ENCODE results near the gene AP2A2. TPM values are rescaled to one million over a fixed set of nuclear protein-coding genes. Genes with fewer than 3 reads are reported as not detected.

AP2A2 gene
- total RNA-seq, 1 donor from 2014 or later = 89.1 TPM

DNA sequence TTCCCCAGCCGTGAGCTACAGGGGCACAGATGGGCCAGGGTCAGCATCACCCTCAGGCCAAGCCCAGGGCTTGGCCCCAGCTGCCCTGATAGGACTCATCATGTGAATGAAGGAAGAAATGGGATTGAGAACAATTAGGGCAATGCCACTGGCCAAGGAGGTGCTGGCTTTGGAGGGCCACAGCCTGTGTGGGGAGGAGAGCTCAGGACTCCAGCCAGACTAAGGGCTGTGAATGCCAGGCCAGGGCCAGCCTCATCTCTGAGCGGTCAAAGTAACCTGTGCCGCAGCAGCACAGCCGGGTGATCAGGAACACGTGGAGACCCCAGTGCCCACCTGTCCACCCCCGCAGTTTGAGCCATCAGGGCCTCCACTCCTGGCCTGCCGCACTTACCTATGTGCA, 25.1 kb upstream of the AP2A2 start:
- H3K27ac Mint-ChIP-seq = no peak overlapping the region
- H3K9me3 Mint-ChIP-seq = no peaks in the 10 kb centered on the region
- H3K36me3 Mint-ChIP-seq = peaks cover 14% of the 10 kb centered on the region
- no peaks in the 10 kb centered on the region for H3K27me3 Mint-ChIP-seq (ENCODE audit: low read depth)
- DNase-seq (ENCODE audit: low spot score in 2 of 2, unreplicated experiment in 2 of 2) = no peak
- H3K4me1 Mint-ChIP-seq = no peaks in the 10 kb centered on the region
- TF ChIP-seq, protein P1, sequence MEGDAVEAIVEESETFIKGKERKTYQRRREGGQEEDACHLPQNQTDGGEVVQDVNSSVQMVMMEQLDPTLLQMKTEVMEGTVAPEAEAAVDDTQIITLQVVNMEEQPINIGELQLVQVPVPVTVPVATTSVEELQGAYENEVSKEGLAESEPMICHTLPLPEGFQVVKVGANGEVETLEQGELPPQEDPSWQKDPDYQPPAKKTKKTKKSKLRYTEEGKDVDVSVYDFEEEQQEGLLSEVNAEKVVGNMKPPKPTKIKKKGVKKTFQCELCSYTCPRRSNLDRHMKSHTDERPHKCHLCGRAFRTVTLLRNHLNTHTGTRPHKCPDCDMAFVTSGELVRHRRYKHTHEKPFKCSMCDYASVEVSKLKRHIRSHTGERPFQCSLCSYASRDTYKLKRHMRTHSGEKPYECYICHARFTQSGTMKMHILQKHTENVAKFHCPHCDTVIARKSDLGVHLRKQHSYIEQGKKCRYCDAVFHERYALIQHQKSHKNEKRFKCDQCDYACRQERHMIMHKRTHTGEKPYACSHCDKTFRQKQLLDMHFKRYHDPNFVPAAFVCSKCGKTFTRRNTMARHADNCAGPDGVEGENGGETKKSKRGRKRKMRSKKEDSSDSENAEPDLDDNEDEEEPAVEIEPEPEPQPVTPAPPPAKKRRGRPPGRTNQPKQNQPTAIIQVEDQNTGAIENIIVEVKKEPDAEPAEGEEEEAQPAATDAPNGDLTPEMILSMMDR (IDR thresholded peaks at IDR 0.05; ENCODE audit: unreplicated experiment) = no peak
- H3K4me3 Mint-ChIP-seq = no peak overlapping the region

- DNase-seq (ENCODE audit: low spot score in 2 of 2, unreplicated experiment in 2 of 2) = no peak
- H3K27ac Mint-ChIP-seq = no peak overlapping the region
- no peaks in the 10 kb centered on the region for H3K27me3 Mint-ChIP-seq (ENCODE audit: low read depth)
- no peaks in the 10 kb centered on the region for H3K9me3 Mint-ChIP-seq
- TF ChIP-seq, protein P1 (IDR thresholded peaks at IDR 0.05; ENCODE audit: unreplicated experiment) = no peak
- no peaks in the 10 kb centered on the region for H3K4me1 Mint-ChIP-seq
- no peak overlapping the region for H3K4me3 Mint-ChIP-seq
- H3K36me3 Mint-ChIP-seq = peaks cover 18% of the 10 kb centered on the region
Observed at GRCh38 chr11:901452-902061, 24.1 kb upstream of the AP2A2 start.

DNA sequence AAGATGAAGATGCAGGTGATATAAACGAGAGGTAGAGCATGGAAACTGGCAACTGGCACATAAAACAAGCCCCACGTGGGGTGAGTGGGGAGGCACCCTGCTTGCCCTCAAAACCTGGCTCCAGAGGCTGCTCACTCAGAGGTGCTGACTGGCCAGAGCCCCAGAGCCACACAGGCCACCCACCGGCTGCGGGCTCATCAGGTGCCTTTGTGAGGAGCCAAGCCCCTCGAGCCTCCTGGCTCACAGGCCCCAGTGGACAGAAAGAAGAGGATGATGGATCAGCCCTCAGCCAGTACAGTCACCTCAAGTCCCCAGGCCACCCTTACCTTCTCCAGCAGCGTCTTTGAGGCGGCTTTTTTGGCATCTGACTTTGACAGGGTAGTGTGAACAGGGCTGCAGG, 21.3 kb upstream of the AP2A2 start:
- no peak for DNase-seq (ENCODE audit: low spot score in 2 of 2, unreplicated experiment in 2 of 2)
- peaks cover 20% of the 10 kb centered on the region for H3K36me3 Mint-ChIP-seq
- H3K27me3 Mint-ChIP-seq (ENCODE audit: low read depth) = no peaks in the 10 kb centered on the region
- H3K9me3 Mint-ChIP-seq = no peaks in the 10 kb centered on the region
- H3K27ac Mint-ChIP-seq = no peak overlapping the region
- H3K4me1 Mint-ChIP-seq = peaks cover 2% of the 10 kb centered on the region
- TF ChIP-seq, protein P1 (IDR thresholded peaks at IDR 0.05; ENCODE audit: unreplicated experiment) = no peak
- H3K4me3 Mint-ChIP-seq = no peak overlapping the region

GRCh38 chr11:905952-906351, 19.7 kb upstream of the AP2A2 start:
- no peak overlapping the region for H3K4me3 Mint-ChIP-seq
- no peaks in the 10 kb centered on the region for H3K9me3 Mint-ChIP-seq
- no peaks in the 10 kb centered on the region for H3K27me3 Mint-ChIP-seq (ENCODE audit: low read depth)

DNA sequence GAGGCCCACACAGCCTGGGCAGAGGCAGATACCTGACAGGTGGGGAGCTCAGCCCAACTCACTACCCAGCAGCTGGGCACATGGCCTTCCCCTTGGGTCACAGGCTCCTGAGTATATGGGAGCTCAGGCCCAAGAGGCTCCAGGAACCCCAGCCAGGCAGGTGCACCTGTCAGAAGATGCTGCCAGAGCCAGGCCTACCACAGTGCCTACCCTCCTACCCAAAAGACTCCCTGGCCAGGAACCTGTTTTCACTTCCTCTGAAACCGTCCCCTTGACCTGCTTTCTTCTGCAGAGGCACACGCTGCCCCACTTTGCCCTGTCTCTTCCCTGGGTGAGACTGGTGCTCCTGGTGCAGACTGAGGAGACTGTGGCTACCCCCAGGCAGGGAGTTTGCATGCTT, 18.0 kb upstream of the AP2A2 start:
- Mint-ChIP-seq H3K27me3 (ENCODE audit: low read depth) (no peaks in the 10 kb centered on the region), H3K4me1 (peaks cover 12% of the 10 kb centered on the region), H3K9me3 (no peaks in the 10 kb centered on the region), H3K27ac (no peak overlapping the region), H3K4me3 (peak overlapping the region; percentile 39), H3K36me3 (peaks cover 12% of the 10 kb centered on the region)
- TF ChIP-seq, protein P1 (IDR thresholded peaks at IDR 0.05; ENCODE audit: unreplicated experiment) = no peak
- DNase-seq (ENCODE audit: low spot score in 2 of 2, unreplicated experiment in 2 of 2) = no peak

More at GRCh38 chr11:905952-906351, 19.7 kb upstream of the AP2A2 start:
- DNase-seq (ENCODE audit: low spot score in 2 of 2, unreplicated experiment in 2 of 2) = no peak
- peaks cover 18% of the 10 kb centered on the region for H3K36me3 Mint-ChIP-seq
- no peak overlapping the region for H3K27ac Mint-ChIP-seq
- H3K4me1 Mint-ChIP-seq = peaks cover 7% of the 10 kb centered on the region
- TF ChIP-seq, protein P1 (IDR thresholded peaks at IDR 0.05; ENCODE audit: unreplicated experiment) = no peak
